Tibial artery (tissue), 4 donors: ENCODE data around the gene MAST1.

Experiments used
- DNase-seq, 2 donors: peaks; one replicate each; pipeline ENCODE4 v3.0.0-alpha.2; 2019
- H3K27ac ChIP-seq, 2 donors: fragments of 200-600 bp; sonication (generic) in 1 of 2; 1 replicate in 1 of 2; 2 replicates in 1 of 2; pipeline ENCODE4 v1.5.1; 2018 to 2019; ENCODE audit warnings: mild to moderate bottlenecking in 1 of 2
- H3K27me3 ChIP-seq, 2 donors: fragments of 200-600 bp; sonication (generic) in 1 of 2; one replicate each; pipeline versions ENCODE4 v1.5.1 to v1.6.0; 2016 to 2019
- H3K36me3 ChIP-seq, 3 donors: fragments of 200-600 bp; sonication (generic) in 2 of 3; one replicate each; pipeline ENCODE4 v1.5.1; 2016 to 2019; ENCODE audit warnings: mild to moderate bottlenecking in 2 of 3
- H3K4me1 ChIP-seq, 4 donors: fragments of 200-600 bp; sonication (generic) in 2 of 4; 1 replicate in 3 of 4; 2 replicates in 1 of 4; pipeline ENCODE4 v1.5.1; 2016 to 2019
- H3K4me3 ChIP-seq, 2 donors: fragments of 200-600 bp; sonication (generic) in 1 of 2; 1 replicate in 1 of 2; 2 replicates in 1 of 2; pipeline ENCODE4 v1.5.1; 2018 to 2019; ENCODE audit warnings: mild to moderate bottlenecking in 2 of 2
- H3K9me3 ChIP-seq, 3 donors: fragments of 200-600 bp; sonication (generic) in 1 of 3; one replicate each; pipeline ENCODE4 v1.5.1; 2016 to 2019
- intact Hi-C: fragments of 100-400 bp; cut with DNase I; formaldehyde crosslinking; loops from one replicate; pipeline ENCODE4 v1.15.0; 2023; ENCODE audit warnings: low total_unique reads
- TF ChIP-seq, protein P1 (sequence below), 2 experiments: fragments of 200-600 bp in 1 of 2; fragments of 450-650 bp in 1 of 2; IDR thresholded peaks; one replicate each; pipeline ENCODE4 v1.5.1; 2017 to 2019; ENCODE audit warnings: antibody characterized with exemption in 2 of 2, mild to moderate bottlenecking in 1 of 2, moderate library complexity in 1 of 2

Gene MAST1

DNA sequence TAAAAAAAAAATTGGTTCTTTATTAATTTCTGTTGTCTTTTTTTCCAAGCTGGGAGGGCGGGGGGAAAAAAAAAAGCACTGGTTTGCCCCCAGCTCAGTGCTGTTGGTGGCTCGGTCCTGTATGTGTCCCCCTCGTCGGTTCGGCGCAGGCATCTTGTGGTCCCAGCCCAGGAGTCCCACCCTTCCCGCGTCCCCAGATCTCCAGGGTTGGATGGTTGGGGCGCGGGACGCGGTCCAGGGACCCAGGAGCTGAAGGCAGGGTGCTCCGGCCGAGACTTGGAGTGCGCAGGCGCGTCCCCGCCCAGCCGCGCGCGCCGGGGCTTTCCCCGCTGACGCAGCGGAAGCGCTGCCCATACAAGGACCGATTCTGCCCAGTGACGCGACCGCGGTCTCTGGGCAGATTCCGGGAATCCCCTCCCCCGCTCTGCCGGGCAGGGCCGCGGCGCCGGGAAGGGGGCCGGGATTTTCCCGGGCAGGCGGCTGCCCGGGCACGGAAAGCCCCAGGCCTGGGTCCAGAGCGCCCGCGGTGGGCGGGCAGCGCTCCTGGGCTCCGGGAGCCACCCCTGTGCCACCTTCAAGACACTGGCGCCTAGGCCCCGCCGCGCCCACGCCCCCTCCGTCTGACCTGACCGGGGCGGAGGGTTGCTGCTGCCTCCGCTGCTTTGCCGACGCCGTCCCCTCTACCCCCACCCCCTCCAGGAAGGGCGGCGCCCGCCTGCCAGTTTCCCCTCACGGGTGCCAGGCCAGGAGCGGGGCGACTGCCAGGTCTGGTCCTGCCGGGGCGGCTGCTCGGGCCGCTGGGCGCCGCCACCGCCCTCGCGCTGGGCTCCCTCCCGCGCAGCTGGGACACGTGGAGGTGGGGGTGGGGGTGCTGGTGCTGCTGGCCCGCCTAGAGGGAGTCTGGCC is 44.8 kb upstream of the MAST1 start:
- Histone ChIP-seq H3K9me3 (no peaks in the 10 kb centered on the region), H3K4me3 (peak overlapping the region; percentile 86 to 96), H3K27me3 (no peaks in the 10 kb centered on the region), H3K27ac (peak overlapping the region; percentile 98 to 99), H3K36me3 (peaks cover under 1 to 15% (median 9%) of the 10 kb centered on the region in 3 donors), H3K4me1 (peaks cover 0 to 37% (median 28%) of the 10 kb centered on the region in 4 donors)
- intact Hi-C loops = loop anchor here (2.0 to 10.0 kb wide), 2 partner anchors 15 to 1051 kb away; no protein-coding TSS in a partner anchor
- TF ChIP-seq, protein P1, sequence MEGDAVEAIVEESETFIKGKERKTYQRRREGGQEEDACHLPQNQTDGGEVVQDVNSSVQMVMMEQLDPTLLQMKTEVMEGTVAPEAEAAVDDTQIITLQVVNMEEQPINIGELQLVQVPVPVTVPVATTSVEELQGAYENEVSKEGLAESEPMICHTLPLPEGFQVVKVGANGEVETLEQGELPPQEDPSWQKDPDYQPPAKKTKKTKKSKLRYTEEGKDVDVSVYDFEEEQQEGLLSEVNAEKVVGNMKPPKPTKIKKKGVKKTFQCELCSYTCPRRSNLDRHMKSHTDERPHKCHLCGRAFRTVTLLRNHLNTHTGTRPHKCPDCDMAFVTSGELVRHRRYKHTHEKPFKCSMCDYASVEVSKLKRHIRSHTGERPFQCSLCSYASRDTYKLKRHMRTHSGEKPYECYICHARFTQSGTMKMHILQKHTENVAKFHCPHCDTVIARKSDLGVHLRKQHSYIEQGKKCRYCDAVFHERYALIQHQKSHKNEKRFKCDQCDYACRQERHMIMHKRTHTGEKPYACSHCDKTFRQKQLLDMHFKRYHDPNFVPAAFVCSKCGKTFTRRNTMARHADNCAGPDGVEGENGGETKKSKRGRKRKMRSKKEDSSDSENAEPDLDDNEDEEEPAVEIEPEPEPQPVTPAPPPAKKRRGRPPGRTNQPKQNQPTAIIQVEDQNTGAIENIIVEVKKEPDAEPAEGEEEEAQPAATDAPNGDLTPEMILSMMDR (IDR thresholded peaks at IDR 0.05) = peak; percentile 4
- DNase-seq = peak; percentile 89 to 97

DNA sequence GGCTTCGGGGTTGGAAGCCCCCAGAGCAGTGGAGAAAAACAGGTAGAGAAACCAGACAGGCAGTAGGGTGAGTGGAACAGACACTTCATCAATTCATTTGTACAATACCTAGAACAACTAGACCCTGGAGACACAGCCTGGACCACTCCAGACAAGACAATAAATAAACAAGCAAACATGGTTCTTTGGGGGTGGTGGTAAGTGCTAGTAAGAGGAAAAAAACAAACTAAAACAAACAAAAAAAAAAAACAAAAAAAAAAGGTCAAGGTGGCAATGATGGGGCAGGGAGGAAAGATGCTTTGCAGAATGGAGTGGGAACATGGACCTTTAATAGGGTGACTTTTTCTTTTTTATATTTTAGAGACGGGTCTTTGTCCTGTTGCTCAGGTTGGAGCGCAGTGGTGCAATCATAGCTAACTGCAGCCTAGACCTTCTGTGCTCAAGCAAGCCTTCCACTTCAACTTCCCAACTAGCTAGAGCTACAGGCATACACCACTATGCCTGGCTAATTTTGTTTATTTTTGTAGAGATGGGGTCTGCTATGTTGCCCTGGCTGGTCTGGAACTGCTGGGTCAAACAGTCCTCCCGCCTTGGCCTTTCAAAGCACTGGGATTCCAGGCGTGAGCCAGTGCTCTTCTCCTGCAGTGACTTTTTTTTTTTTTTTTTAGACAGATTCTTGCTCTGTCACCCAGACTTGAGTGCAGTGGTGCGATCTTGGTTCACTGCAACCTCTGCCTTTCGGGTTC is 43.9 kb upstream of the MAST1 start:
- intact Hi-C loops = loop anchor here (10.0 kb wide), 1 partner anchor 1050 kb away; no protein-coding TSS in a partner anchor
- peaks cover 0 to 29% (median 20%) of the 10 kb centered on the region in 4 donors for H3K4me1 ChIP-seq
- H3K36me3 ChIP-seq = peaks cover 9 to 24% (median 18%) of the 10 kb centered on the region in 3 donors
- H3K9me3 ChIP-seq = no peaks in the 10 kb centered on the region
- no peaks in the 10 kb centered on the region for H3K27me3 ChIP-seq
- DNase-seq = no peak
- TF ChIP-seq, protein P1 (IDR thresholded peaks at IDR 0.05) = peak in 1 of 2 experiments; percentile 3
- H3K4me3 ChIP-seq = peak overlapping the region; percentile 86 to 96
- peak overlapping the region; percentile 98 to 99 for H3K27ac ChIP-seq

DNA sequence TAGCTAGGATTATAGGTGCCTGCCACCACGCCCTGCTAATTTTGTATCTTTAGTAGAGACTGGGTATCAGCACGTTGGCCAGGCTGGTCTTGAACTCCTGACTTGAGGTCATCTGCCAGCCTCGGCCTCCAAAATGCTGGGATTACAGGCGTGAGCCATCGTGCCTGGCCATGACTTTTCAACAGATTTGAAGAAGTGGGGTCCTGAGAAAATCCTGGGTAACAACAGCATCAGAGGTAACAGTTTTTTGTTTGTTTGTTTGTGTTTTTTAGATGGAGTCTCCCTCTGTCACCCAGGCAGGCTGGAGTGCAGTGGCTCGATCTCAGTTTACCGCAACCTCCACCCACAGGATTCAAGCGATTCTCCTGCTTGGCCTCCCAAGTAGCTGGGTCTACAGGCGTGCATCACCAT is 43.3 kb upstream of the MAST1 start:
- H3K27me3 ChIP-seq = no peaks in the 10 kb centered on the region
- DNase-seq = no peak
- H3K27ac ChIP-seq = peak overlapping the region; percentile 98 to 99
- peak overlapping the region in 1 of 2 donors; percentile 96 for H3K4me3 ChIP-seq
- peaks cover 0 to 28% (median 20%) of the 10 kb centered on the region in 4 donors for H3K4me1 ChIP-seq
- H3K36me3 ChIP-seq = peaks cover 12 to 30% (median 24%) of the 10 kb centered on the region in 3 donors
- TF ChIP-seq, protein P1 (IDR thresholded peaks at IDR 0.05) = no peak
- intact Hi-C loops = loop anchor here (10.0 kb wide), 1 partner anchor 1050 kb away; no protein-coding TSS in a partner anchor
- no peaks in the 10 kb centered on the region for H3K9me3 ChIP-seq

DNA sequence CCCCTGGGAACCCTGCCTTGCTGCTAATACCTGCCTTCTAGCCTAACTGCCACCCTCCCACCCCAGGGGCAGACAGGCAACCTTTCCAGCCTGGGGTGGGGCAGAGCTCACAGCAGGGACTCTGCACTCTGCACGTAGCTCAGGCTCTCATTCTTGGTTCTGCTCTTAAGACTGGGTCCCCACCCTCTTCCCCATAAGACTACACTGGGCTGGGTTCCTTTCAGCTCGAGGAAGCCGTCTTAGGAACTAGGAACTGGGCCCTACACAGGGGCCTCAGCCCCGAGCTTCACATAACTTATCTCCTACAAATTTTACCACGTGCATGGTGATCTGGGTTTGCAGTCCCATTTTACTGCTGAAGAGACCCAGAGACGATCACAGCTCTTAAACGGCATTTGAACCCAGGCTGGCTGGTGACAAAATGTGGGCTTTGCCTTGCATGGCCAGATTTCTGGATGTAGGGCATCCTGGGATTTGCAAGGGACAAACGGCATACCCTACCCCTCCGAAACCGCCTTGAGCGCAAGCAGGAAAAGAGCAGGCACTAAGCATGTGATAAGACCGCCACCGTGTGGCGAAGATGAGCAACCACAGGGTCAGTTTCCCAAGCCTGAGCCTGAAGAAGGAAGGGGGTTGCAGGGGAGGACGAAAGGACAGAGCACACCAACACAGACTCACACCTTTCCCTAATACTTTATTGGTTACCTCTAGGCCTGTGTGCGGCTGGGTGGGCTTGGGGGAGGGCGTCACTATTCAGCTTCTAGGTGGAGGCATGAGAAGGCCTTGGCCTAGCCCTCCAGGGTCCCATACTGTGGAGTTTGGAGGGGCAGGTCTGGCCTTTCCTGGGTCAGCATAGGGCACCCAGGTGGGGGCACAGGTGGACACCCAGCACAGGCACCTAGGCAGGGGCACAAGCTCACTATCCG is 41.9 kb upstream of the MAST1 start:
- TF ChIP-seq, protein P1 (IDR thresholded peaks at IDR 0.05) = peak; percentile 95 to 97
- peak overlapping the region; percentile 60 to 98 for H3K27ac ChIP-seq
- intact Hi-C loops = loop anchor here (2.0 to 10.0 kb wide), 2 partner anchors 30 to 1048 kb away; no protein-coding TSS in a partner anchor

More for the DNA sequence above, 41.9 kb upstream of the MAST1 start:
- Histone ChIP-seq H3K36me3 (peaks cover 12 to 30% (median 28%) of the 10 kb centered on the region in 3 donors), H3K9me3 (no peaks in the 10 kb centered on the region), H3K27me3 (no peaks in the 10 kb centered on the region), H3K4me1 (peaks cover 0 to 32% (median 24%) of the 10 kb centered on the region in 4 donors), H3K4me3 (no peak overlapping the region)
- DNase-seq = peak in 1 of 2 donors; percentile 86
